Ishikawa (cell line): Measurements from ENCODE around the gene ACSF3.

Experiments used
- CEBPB ChIP-seq: IDR thresholded peaks from 2 replicates; pipeline ENCODE4 v1.6.1; 2012
- EGR1 ChIP-seq: IDR thresholded peaks from 2 replicates; pipeline ENCODE4 v1.6.1; 2012
- EP300 ChIP-seq: IDR thresholded peaks from 2 replicates; pipeline ENCODE4 v1.6.1; 2012; ENCODE audit warnings: borderline replicate concordance
- MAX ChIP-seq: IDR thresholded peaks from 2 replicates; pipeline ENCODE4 v1.6.1; 2012
- TAF1 ChIP-seq: IDR thresholded peaks from 2 replicates; pipeline ENCODE4 v1.6.1; 2012; ENCODE audit warnings: low read depth, mild to moderate bottlenecking
- TCF12 ChIP-seq: IDR thresholded peaks from 2 replicates; pipeline ENCODE4 v1.6.1; 2012; ENCODE audit warnings: low read depth
- YY1 ChIP-seq: IDR thresholded peaks from 2 replicates; pipeline ENCODE4 v1.6.1; 2012; ENCODE audit warnings: low read depth
- TF ChIP-seq, protein P1 (sequence below): IDR thresholded peaks from 2 replicates; pipeline ENCODE4 v1.6.1; 2012; ENCODE audit warnings: low read depth, mild to moderate bottlenecking

DNA sequence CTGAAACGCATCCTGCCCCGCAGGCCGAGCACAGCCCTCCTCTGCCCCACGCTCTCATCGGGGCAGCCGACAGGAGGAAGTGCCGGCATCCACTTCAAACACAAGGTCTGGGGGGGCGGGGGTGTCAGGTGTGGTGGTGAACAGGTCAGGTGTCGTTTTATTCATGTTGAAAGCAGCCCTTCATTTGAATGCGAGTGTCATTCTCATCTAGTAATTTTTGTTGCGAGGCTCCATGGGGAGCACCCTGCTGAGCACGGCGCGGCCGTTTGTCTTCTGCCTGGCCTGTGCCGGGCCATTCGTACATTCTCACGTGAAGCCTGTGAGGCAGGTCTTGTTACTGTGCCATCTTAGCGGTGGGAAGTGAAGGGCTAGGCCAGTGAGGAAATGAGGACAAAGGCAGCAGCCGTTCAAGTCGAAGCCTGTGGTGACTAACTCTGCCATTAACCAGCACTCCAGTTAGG lies 1.9 kb downstream of the ACSF3 start:
- TF ChIP-seq, protein P1, sequence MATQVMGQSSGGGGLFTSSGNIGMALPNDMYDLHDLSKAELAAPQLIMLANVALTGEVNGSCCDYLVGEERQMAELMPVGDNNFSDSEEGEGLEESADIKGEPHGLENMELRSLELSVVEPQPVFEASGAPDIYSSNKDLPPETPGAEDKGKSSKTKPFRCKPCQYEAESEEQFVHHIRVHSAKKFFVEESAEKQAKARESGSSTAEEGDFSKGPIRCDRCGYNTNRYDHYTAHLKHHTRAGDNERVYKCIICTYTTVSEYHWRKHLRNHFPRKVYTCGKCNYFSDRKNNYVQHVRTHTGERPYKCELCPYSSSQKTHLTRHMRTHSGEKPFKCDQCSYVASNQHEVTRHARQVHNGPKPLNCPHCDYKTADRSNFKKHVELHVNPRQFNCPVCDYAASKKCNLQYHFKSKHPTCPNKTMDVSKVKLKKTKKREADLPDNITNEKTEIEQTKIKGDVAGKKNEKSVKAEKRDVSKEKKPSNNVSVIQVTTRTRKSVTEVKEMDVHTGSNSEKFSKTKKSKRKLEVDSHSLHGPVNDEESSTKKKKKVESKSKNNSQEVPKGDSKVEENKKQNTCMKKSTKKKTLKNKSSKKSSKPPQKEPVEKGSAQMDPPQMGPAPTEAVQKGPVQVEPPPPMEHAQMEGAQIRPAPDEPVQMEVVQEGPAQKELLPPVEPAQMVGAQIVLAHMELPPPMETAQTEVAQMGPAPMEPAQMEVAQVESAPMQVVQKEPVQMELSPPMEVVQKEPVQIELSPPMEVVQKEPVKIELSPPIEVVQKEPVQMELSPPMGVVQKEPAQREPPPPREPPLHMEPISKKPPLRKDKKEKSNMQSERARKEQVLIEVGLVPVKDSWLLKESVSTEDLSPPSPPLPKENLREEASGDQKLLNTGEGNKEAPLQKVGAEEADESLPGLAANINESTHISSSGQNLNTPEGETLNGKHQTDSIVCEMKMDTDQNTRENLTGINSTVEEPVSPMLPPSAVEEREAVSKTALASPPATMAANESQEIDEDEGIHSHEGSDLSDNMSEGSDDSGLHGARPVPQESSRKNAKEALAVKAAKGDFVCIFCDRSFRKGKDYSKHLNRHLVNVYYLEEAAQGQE, result no peak
- TF ChIP-seq EGR1 (no peak), EP300 (no peak), YY1 (no peak), MAX (no peak), TCF12 (no peak), CEBPB (no peak), TAF1 (no peak)
